ENCODE measurements around the gene ATF4. TPM values are rescaled to one million over a fixed set of nuclear protein-coding genes. Genes with fewer than 3 reads are reported as not detected.

ATF4 gene, protein sequence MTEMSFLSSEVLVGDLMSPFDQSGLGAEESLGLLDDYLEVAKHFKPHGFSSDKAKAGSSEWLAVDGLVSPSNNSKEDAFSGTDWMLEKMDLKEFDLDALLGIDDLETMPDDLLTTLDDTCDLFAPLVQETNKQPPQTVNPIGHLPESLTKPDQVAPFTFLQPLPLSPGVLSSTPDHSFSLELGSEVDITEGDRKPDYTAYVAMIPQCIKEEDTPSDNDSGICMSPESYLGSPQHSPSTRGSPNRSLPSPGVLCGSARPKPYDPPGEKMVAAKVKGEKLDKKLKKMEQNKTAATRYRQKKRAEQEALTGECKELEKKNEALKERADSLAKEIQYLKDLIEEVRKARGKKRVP
- 100 to 1,000 TPM; 203 to 294 TPM for total RNA-seq
- long read RNA-seq, transcript ATF4-201 (2 exons, 2,019 nt): minor isoform, 8 of 56 reads
- long read RNA-seq, transcript ATF4-202 (3 exons, 1,419 nt): major isoform, 41 of 56 reads
- long read RNA-seq, partial matches to known transcripts: 0 of 56 reads
- long read RNA-seq, other reads (novel, unspliced or antisense): 7 of 56 reads

DNA sequence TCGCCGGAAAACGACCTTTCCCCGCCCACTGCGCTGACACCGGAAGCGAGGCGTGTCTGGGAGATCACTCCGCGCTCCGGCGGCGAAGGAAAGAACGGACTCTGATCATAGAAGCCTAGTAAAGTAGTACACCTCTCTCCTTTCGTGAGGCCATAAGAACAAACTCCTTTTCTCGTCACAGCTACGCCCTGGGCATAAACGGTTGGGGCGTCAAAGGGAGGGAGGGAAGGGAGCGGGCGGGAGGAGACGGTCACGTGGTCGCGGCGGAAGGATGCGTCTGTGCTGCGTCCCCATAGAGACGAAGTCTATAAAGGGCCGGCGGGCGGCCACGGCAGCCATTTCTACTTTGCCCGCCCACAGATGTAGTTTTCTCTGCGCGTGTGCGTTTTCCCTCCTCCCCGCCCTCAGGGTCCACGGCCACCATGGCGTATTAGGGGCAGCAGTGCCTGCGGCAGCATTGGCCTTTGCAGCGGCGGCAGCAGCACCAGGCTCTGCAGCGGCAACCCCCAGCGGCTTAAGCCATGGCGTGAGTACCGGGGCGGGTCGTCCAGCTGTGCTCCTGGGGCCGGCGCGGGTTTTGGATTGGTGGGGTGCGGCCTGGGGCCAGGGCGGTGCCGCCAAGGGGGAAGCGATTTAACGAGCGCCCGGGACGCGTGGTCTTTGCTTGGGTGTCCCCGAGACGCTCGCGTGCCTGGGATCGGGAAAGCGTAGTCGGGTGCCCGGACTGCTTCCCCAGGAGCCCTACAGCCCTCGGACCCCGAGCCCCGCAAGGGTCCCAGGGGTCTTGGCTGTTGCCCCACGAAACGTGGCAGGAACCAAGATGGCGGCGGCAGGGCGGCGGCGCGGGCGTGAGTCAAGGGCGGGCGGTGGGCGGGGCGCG, at the start of gene ATF4:
Gene ATF4 (plus strand): TSS at position 337 of the 880 bp plus-strand sequence. CDS start 884 bp downstream, outside the sequence.
- DNase-seq (peak; percentile 93), ATAC-seq (peak; percentile 65 to 69)
- intact Hi-C loops (cut with DNase I): loop anchor here in 1 of 2 donors (10.0 kb wide), 1 partner anchor 206 kb away; the partner anchor contains the start of gene RPL3

DNA sequence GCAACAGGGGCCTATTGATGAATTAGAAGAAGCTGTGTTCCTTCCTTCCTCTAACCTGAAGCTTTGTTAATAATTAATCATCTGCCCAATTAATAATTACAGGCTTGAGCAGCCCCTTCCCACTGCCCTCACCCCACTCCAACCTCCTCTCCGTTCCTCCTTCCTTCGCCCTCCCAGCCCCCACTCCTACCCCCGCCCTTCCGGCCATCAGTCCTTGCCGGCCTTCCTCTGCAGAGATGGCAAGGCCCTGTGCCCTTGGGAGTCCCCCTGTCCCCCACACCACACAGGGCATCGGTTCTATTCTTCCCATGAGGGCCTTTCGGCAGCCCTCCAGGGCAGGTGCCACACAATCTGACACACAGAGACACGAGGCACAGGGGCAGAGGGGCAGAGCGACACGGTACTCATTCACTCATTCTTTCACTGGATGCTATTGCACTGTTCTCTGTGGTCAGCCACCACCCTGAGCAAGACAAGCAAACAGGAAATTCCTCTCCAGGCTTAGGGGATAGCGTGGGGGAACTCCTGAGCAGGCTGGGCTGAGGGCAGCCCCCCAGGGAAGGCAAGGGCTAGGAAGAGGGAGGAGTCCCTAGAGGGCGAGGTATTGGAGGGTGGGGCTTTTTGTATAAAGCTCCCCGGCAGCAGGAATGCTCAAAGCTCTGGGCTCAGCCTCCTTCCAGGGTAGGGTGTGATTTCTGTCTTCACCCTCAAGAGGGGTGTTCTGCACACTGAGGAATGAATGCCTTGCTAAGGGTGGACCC, 48.8 kb upstream of the ATF4 start:
- peak; percentile 46 for DNase-seq
- intact Hi-C loops (cut with DNase I): no loop called here
- ATAC-seq: peak; percentile 38

DNA sequence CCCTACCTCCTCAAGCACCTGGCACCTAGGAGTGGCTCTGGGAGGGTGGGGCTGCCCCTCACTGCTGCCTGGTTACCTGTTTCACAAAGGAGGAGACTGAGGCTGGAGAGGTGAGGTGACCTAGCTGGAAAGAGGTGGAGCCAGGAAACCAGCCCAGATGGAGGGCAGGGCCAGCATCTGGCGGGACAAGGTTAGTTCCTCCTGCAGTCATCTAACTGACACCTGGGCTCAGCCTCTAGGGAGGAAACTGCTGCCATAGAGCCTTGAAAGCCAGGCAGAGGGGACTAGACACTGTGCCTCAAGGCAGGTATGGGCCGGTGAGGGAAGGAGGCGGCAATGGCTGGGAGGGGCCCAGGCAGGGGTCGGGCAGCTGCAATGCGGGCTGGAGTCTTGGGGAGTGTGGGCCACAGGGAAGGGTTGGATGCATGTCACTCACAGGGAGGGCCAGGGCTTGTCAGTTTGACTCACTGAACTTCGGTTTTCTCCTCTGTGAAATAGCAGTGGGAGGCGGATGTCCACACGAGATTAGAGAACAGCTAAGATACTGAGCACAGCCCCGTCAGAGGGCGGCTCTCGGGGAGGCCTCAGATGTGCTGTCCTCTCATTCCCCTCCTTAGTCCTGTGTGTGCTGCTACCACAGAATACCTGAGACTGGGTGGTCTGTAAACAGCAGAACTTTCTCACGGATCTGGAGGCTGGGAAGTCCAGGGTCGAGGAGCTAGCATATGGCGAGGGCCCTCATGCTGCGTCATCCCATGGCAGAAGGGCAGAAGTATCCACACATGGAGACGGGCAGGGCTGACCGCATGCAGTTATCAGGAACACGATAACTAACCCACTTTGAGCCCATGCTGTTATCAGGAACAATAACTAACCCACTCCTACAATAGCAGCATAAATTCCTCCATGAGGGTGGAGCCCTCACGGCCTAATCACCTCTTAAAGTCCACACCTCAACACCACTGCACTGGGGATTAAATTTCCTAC, 47.5 kb upstream of the ATF4 start:
- intact Hi-C loops (cut with DNase I): no loop called here
- DNase-seq (no peak), ATAC-seq (peak in 1 of 2 donors; percentile 62)

DNA sequence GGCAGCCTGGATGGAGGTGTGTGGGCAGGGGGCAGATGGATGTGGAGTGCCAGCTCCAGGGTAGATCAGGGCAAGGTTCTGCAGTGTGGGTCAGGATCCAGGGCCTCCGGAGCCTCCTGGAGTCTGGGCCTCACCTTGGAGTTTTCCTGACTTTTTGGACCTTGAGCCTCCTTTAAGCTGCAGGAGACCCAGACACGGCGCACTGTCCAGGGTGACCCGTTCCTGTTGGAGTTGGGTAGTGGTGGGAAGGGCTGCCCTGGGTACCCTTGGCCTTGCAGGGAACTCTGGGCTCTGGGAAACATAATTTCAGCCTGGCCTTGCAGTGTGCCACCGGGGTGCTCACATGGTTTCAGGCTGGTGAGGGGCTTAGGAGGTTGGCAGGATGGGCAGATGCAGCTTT, 46.5 kb upstream of the ATF4 start:
- ATAC-seq (no peak), DNase-seq (no peak)
- intact Hi-C loops (cut with DNase I): no loop called here

DNA sequence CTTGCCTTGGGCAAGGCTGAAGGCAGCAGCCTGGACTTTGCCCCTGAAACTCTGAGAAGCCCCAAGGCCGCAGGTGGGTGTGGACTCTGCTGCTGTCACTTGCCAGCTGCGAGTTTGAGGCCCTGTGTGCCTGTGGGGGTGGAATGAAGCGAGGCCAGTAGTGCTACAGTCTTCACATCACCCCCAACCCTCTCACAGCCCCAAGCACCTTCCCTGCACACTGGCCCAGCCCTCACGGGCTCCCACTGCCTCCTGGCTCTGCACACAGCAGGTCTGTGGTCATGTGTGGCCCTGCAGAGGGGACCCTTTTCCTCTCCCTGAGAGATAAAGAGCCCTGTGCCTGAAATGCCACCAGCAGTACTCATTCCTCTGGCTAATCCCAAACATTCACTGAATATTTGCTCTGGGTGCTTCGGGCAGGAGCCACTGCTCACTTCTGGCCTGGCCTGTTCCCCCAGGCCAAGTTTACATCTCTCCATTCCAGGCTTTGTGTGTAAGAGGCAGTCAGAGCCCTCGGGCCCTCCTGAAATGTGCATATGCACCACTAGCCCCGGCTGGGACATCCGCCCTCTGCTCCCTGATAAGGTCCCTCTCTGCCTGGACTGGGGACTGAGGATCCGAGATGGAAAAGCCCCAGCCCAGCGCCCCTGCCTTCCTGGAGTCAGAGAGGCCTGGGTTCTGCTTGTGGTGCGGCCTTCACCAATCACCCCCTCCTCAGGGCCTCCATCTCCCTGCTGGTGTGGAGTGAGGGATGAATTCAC, 45.8 kb upstream of the ATF4 start:
- intact Hi-C loops (cut with DNase I): no loop called here
- no peak for ATAC-seq
- no peak for DNase-seq

DNA sequence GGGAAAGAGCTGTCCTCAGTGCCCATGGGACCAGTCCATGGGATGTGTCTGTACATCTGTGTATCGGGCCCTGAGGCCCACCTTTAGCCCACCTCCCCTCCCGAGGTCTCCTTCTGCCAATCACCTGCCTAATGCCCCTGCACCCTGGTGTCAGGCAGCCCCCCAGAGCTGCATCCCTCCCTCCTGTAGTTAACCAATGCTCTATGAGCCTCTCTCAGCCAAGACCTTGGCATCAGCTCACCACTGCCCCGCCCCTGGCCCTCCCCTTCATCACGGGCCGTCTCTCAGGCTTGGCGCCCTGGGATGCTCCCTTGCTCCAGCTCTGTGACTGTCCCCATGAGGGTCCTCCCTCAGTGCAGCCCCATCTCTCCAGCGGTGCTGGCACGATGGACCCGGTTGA, 45.0 kb upstream of the ATF4 start:
- intact Hi-C loops (cut with DNase I): no loop called here
- no peak for DNase-seq

DNA sequence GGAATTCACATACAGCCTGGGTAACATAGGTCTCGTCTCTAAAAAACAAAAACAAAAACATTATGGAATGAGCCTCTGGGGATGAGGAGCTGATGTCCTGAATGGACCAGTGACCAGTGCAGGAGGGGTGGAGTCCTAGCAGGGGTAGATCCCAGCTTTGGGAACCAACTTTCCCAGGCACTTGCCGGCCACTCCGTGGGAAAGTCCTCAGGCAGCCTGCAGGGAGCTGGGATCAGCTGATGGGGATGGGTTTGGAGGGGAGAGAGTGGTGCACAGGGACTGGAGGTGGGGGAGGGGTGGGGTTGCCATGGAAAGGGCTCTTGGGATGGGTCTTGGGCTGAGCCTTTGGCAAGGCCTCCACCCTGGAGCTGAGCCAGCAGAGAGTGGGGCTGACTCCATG, 44.5 kb upstream of the ATF4 start:
- DNase-seq (no peak), ATAC-seq (no peak)
- intact Hi-C loops (cut with DNase I): no loop called here

More for the DNA sequence above, 45.0 kb upstream of the ATF4 start:
- no peak for ATAC-seq

DNA sequence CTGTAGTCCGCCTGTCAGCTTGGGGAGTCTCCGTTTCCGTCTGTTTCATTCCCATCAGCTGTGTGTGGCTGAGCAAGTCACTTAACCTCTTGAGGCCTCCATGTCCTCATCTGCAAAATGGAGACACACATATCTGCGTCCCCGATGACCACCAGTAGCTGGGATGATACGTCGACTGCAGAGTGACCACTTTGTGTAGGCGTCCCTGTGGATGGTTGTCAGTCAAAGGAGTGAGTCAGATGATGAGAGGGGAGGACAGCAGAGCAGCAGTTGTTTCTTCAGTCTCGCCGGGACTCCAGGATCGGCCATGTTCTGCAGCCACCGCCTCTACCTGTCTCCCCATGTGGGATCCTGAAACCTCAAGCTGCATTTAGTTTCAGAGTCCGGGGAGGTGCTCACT, 43.7 kb upstream of the ATF4 start:
- DNase-seq (no peak), ATAC-seq (no peak)
- intact Hi-C loops (cut with DNase I): no loop called here

DNA sequence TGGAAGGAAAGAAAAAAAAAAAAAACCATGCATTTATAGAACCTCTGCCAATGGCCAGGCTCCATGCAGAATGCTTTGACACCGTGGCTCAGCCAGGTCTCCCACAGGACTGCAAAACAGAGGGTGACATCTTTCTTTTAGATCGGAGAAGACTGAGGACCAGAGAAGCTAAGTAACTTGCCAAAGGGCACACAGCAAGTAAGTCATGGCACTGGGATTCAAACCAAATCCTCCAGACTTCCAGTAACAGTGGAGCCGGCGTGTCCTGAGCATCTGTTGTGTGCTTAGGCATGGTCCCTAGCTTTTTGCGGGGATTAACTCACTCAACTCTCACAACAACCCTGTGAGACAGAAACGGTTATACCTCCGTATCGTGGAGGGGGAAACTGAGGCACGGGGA, 42.8 kb upstream of the ATF4 start:
- intact Hi-C loops (cut with DNase I): no loop called here
- DNase-seq (no peak), ATAC-seq (no peak)

DNA sequence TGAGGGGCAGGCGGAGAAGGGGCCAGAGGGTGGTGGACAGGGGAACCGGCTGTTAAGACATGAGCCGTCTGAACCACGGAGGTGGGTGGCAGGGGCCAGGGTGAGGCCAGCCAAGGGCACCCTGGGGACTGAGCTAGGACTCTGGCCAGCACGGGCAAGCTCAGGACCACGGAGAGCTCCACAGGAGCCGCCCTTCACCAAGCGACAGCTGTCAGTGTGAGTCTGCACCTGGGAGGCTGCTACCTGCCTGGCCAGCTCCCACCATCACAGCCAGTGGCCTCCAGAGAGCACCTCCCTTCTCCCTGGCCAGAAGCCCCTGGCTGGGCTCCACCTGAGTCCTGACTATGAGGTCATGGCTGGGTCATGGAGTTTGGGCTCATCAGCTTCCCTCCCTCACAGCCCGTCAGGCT, 41.9 kb upstream of the ATF4 start:
- ATAC-seq (peak; percentile 56 to 69), DNase-seq (no peak)
- intact Hi-C loops (cut with DNase I): no loop called here

DNA sequence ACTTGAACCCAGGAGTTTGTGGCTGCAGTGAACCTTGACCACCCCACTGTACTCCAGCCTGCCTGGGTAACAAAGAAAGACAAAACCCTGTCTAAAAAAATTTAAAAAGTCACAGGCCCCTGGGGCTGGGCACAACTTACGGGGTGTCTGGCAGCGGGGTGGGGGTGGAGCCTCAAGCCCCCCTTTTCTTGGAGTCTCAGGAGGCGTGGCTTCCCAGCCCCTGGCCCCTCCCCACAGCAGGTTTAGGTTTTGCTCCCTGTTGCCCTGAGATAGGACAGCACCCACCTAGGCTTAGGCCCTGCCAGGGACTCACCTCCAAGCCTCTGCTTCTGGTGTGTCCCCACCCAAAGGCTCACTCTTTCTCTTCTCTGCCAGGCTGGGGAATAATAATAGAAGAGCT, 41.1 kb upstream of the ATF4 start:
- ATAC-seq (no peak), DNase-seq (no peak)
- intact Hi-C loops (cut with DNase I): no loop called here

DNA sequence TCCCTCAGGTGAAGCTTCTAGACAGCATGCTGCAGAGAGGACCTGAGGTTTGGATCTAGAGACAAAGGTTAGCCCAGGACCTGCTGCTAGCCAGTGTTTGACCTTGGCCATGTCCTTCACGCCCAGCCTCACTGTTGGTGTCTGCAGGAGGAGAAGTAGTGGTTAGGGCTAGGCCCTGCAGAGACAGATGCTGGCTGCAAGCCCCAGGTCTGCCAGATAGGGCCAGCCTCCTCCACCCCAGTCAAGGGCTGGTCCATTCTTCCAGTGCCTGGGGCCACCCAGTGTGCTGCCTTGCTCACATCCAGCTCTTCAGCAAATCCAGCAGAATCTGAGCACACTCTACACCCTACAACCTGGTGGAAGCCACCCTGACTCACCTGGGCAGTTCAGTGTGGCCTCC, 39.8 kb upstream of the ATF4 start:
- DNase-seq (no peak), ATAC-seq (no peak)
- intact Hi-C loops (cut with DNase I): no loop called here

DNA sequence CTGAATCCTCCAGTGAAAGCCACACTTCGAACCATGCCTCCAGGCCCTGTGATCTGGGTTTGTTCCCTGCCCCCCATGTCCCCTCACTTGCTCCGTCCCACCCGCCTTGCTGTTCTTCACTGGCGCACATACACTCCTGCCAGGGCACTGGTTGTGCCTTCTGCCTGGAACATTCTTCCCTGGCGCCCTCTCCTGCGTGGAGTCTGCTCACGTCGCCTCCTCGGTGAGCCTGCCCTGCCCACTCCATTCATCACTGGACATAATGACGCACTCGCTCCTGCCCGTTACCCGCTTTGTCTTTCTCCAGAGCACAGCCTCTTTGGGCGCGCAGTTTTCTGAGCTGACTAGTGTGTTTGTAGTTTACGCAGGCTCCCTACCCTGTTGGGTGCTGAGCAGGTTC, 39.3 kb upstream of the ATF4 start:
- intact Hi-C loops (cut with DNase I): no loop called here
- DNase-seq (no peak), ATAC-seq (no peak)

DNA sequence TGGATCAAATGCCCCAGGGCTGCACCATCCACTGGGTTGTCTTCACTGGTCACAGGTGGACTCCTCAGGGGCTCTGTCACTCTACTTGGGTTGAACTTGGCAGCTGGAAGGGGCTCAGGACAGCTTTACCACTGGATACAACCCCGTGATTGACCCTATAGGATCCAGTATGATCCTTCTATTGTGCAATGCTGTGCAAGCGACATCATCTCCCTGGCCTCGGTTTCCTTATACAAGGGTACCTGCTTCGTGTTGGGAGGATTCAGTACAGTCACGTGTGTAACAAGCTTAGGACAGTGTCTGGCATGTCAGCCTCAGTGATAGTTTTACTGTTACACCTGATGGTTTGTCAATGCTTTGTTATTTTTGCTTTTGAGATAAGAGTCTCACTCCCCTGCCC, 38.8 kb upstream of the ATF4 start:
- no peak for DNase-seq
- intact Hi-C loops (cut with DNase I): no loop called here
- no peak for ATAC-seq

DNA sequence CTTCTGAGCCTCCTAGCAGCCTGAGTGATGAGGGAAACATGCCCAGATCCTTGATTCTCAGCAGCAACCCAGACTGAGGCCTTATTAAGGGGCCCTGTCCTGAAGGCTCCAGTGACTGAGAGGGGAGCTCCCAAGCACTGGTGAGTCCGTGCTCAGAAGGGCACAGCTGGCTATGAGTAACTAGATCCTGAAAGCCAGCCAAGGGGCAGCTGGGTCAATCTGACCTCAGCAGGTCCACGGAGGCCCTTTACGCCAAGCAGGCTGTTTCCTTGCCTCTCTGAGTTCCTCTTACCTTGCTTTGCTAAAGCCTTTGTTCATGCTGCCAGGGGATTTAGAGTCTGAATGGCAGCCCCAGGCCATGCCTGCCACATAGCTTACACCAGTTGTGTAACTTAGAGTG, 37.6 kb upstream of the ATF4 start:
- ATAC-seq: no peak
- intact Hi-C loops (cut with DNase I): no loop called here
- no peak for DNase-seq

DNA sequence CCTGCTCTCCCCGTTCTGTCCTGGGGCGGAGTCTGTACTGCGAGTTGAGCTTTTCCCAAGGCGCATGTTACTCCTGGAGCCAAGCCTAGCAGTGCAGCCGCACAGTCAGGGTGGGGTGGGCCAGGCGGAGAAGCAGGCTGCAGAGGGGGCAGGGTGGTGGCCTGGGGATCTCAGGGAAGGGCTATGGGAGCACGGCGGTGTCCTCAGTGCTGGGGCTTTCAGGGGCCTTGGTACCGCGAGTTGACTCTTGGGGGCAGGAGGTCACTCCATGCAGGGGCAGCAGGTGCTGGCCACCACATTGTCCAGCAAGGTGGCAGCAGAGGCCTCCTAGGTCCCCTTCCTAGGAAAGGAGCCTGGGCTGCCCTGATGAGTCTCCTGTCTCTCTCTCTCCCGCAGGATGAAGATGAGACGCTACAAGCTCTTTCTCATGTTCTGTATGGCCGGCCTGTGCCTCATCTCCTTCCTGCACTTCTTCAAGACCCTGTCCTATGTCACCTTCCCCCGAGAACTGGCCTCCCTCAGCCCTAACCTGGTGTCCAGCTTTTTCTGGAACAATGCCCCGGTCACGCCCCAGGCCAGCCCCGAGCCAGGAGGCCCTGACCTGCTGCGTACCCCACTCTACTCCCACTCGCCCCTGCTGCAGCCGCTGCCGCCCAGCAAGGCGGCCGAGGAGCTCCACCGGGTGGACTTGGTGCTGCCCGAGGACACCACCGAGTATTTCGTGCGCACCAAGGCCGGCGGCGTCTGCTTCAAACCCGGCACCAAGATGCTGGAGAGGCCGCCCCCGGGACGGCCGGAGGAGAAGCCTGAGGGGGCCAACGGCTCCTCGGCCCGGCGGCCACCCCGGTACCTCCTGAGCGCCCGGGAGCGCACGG, 33.2 kb upstream of the ATF4 start:
- ATAC-seq (peak; percentile 10 to 34), DNase-seq (no peak)
- intact Hi-C loops (cut with DNase I): no loop called here
